ENCODE measurements around the gene GUCY2C. TPM values are rescaled to one million over a fixed set of nuclear protein-coding genes. Genes with fewer than 3 reads are reported as not detected.

Gene GUCY2C
- total RNA-seq, 4 donors from 2014 or later = 20.5 to 87.4 (median 77.5) TPM

- Histone ChIP-seq H3K4me3 (peak overlapping the region in 3 of 4 donors; percentile 33 to 51 (median 39)), H3K9me3 (no peaks in the 10 kb centered on the region), H3K36me3 (no peaks in the 10 kb centered on the region), H3K27me3 (no peaks in the 10 kb centered on the region), H3K4me1 (peaks cover 0 to 3% (median 0%) of the 10 kb centered on the region in 4 donors), H3K27ac (no peak overlapping the region)
- no peak for DNase-seq
- WGBS, 2 donors (ENCODE audit: low coverage in 1 of 2) = 50 to 60% methylated on average over 3 of the region's 3 CpGs
- in situ Hi-C loops (cut with MboI; ENCODE audit: low pct_ligation_motif_present in 1 of 4, low pct_unique_long_range_greater_than_20kb in 1 of 4, low sequenced_read_pairs in 3 of 4) = loop anchor here in 1 of 4 donors (10.0 kb wide), 1 partner anchor 59 kb away; no protein-coding TSS in a partner anchor
- TF ChIP-seq EP300 (IDR thresholded peaks at IDR 0.05; ENCODE audit: low read depth) (no peak), POLR2AphosphoS5 (IDR thresholded peaks at IDR 0.05) (no peak), POLR2A (IDR thresholded peaks at IDR 0.05) (no peak), CTCF (IDR thresholded peaks at IDR 0.05) (no peak)
- intact Hi-C loops (cut with DNase I; ENCODE audit: low total_unique reads) = no loop called here
Measured at GRCh38 chr12:14694145-14694714, 2.2 kb downstream of the GUCY2C start.

GRCh38 chr12:14693116-14693515 lies 3.3 kb downstream of the GUCY2C start:
- H3K27me3 ChIP-seq = no peaks in the 10 kb centered on the region
- no peaks in the 10 kb centered on the region for H3K36me3 ChIP-seq
- WGBS, 2 donors (ENCODE audit: low coverage in 1 of 2) = 82 to 83% methylated on average over 5 of the region's 5 CpGs
- no peak overlapping the region for H3K4me3 ChIP-seq
- intact Hi-C loops (cut with DNase I; ENCODE audit: low total_unique reads) (no loop called here), in situ Hi-C loops (cut with MboI; ENCODE audit: low pct_ligation_motif_present in 1 of 4, low pct_unique_long_range_greater_than_20kb in 1 of 4, low sequenced_read_pairs in 3 of 4) (loop anchor here in 1 of 4 donors (10.0 kb wide), 1 partner anchor 58 kb away; no protein-coding TSS in a partner anchor)
- peaks cover 0 to 9% (median 4%) of the 10 kb centered on the region in 4 donors for H3K4me1 ChIP-seq
- TF ChIP-seq CTCF (IDR thresholded peaks at IDR 0.05) (no peak), POLR2AphosphoS5 (IDR thresholded peaks at IDR 0.05) (no peak), EP300 (IDR thresholded peaks at IDR 0.05; ENCODE audit: low read depth) (no peak), POLR2A (IDR thresholded peaks at IDR 0.05) (no peak)
- DNase-seq = no peak
- H3K9me3 ChIP-seq = no peaks in the 10 kb centered on the region
- no peak overlapping the region for H3K27ac ChIP-seq

- intact Hi-C loops (cut with DNase I; ENCODE audit: low total_unique reads) = no loop called here
- Histone ChIP-seq H3K4me1 (peaks cover 0 to 10% (median 4%) of the 10 kb centered on the region in 4 donors), H3K4me3 (no peak overlapping the region), H3K9me3 (no peaks in the 10 kb centered on the region), H3K36me3 (no peaks in the 10 kb centered on the region), H3K27ac (no peak overlapping the region), H3K27me3 (no peaks in the 10 kb centered on the region)
- in situ Hi-C loops (cut with MboI; ENCODE audit: low pct_ligation_motif_present in 1 of 4, low pct_unique_long_range_greater_than_20kb in 1 of 4, low sequenced_read_pairs in 3 of 4) = loop anchor here in 1 of 4 donors (10.0 kb wide), 1 partner anchor 57 kb away; no protein-coding TSS in a partner anchor
- peak; percentile 49 for DNase-seq
- TF ChIP-seq EP300 (IDR thresholded peaks at IDR 0.05; ENCODE audit: low read depth) = no peak
- no peak for TF ChIP-seq POLR2AphosphoS5 (IDR thresholded peaks at IDR 0.05)
- no peak for TF ChIP-seq CTCF (IDR thresholded peaks at IDR 0.05)
- no peak for TF ChIP-seq POLR2A (IDR thresholded peaks at IDR 0.05)
Measured at GRCh38 chr12:14691560-14691959, 4.8 kb downstream of the GUCY2C start.

- Histone ChIP-seq H3K36me3 (no peaks in the 10 kb centered on the region), H3K4me3 (no peak overlapping the region), H3K27ac (no peak overlapping the region), H3K27me3 (no peaks in the 10 kb centered on the region), H3K9me3 (no peaks in the 10 kb centered on the region), H3K4me1 (peaks cover 0 to 10% (median 4%) of the 10 kb centered on the region in 4 donors)
- in situ Hi-C loops (cut with MboI; ENCODE audit: low pct_ligation_motif_present in 1 of 4, low pct_unique_long_range_greater_than_20kb in 1 of 4, low sequenced_read_pairs in 3 of 4) (loop anchor here in 1 of 4 donors (10.0 kb wide), 1 partner anchor 55 kb away; no protein-coding TSS in a partner anchor), intact Hi-C loops (cut with DNase I; ENCODE audit: low total_unique reads) (no loop called here)
- TF ChIP-seq CTCF (IDR thresholded peaks at IDR 0.05) = no peak
- TF ChIP-seq POLR2AphosphoS5 (IDR thresholded peaks at IDR 0.05) = no peak
- TF ChIP-seq EP300 (IDR thresholded peaks at IDR 0.05; ENCODE audit: low read depth) = no peak
- no peak for TF ChIP-seq POLR2A (IDR thresholded peaks at IDR 0.05)
- no peak for DNase-seq
Measured at GRCh38 chr12:14689996-14690395, 6.4 kb downstream of the GUCY2C start.
